ENCODE data around the gene ARSG. TPM values are rescaled to one million over a fixed set of nuclear protein-coding genes. Genes with fewer than 3 reads are reported as not detected.

Gene ARSG
- total RNA-seq, 6 experiments from 2014 or later = 4.0 to 7.0 (median 5.0) TPM

- no peak for DNase-seq
- Mint-ChIP-seq H3K4me1 (ENCODE audit: low read depth) (peaks cover 10% of the 10 kb centered on the region), H3K27ac (no peak overlapping the region), H3K4me3 (no peak overlapping the region), H3K27me3 (ENCODE audit: insufficient read depth) (peaks cover 12% of the 10 kb centered on the region), H3K36me3 (ENCODE audit: low read depth) (peaks cover 6% of the 10 kb centered on the region; the same call in 1 of the 2 replicates), H3K9me3 (no peaks in the 10 kb centered on the region; the same call in 1 of the 2 replicates)
- no peak for TF ChIP-seq CTCF (IDR thresholded peaks at IDR 0.05)
These were observed 29.1 kb downstream of the ARSG start for GRCh38 chr17:68320311-68320865.

DNA sequence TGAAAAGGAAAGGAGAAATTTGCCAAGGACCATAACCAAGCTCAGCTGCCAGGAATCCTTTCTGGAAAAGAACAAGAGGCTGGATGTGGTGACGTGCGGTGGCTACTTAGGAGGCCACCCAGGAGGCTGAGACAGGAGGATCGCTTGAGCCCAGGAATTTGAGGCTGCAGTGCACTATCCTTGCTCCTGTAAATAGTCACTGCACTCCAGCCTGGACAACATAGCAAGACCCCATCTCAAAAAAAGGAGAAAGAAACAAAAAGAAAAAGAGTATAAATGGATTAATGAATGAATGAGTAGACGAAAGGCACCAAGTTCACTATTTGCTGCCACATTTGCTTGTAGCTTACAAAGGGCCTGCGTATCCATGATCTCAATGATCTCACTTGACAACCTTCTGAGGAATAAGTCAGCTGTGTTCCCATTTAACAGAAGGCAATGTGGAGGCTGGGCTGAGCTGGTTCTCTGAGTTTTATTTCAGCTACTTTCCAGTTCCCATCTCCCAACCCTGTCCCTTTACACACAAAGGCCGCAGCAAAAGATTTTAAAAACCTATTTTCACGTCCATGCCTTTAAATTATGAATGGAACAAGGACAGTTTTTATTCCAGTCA, 29.8 kb downstream of the ARSG start:
- Mint-ChIP-seq H3K9me3 (no peaks in the 10 kb centered on the region; the same call in 1 of the 2 replicates), H3K36me3 (ENCODE audit: low read depth) (peaks cover 3% of the 10 kb centered on the region; the same call in 1 of the 2 replicates), H3K27ac (no peak overlapping the region), H3K4me3 (no peak overlapping the region), H3K27me3 (ENCODE audit: insufficient read depth) (peaks cover 15% of the 10 kb centered on the region), H3K4me1 (ENCODE audit: low read depth) (peaks cover 10% of the 10 kb centered on the region)
- DNase-seq = no peak
- no peak for TF ChIP-seq CTCF (IDR thresholded peaks at IDR 0.05)

DNA sequence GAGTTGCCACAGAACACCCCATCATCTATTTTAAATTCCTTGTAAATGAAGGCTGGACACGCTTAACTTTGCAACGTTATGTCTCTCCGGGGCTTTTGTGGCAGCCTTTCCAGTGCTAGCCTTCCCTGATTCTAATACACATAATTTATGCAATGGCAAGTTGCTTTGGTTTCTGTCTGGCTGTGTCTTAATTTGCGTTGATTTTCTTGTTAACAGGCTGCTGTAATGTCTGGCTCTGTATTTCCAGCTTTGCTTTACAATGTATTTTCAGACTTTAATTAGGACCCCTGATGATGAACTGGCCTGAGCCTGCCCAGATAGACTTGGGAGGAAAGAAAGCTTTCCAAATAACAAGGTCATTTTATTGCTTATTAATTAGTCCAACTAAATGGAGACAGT, 30.3 kb downstream of the ARSG start:
- Mint-ChIP-seq H3K36me3 (ENCODE audit: low read depth) (no peaks in the 10 kb centered on the region), H3K4me1 (ENCODE audit: low read depth) (peaks cover 10% of the 10 kb centered on the region), H3K27me3 (ENCODE audit: insufficient read depth) (peaks cover 17% of the 10 kb centered on the region), H3K27ac (no peak overlapping the region), H3K4me3 (no peak overlapping the region), H3K9me3 (no peaks in the 10 kb centered on the region)
- no peak for TF ChIP-seq CTCF (IDR thresholded peaks at IDR 0.05)
- no peak for DNase-seq

DNA sequence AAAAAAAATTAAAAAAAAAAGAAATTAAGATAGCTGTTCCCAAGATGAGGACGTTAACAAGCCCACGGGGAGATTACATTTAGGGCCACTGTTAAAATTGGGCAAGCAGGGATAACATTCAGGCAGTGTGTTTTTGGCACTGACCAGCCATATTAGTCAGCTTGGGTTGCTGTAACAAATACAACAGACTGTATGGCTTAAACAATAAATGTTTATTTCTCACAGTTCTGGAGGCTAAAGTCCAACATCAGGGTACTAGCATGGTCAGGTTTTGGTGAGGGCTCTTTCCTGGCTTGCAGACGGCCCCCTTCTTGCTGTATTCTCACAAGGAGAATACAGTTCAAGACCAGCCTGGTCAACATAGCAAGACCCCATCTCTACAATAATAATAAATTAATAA, 31.3 kb downstream of the ARSG start:
- no peak for TF ChIP-seq CTCF (IDR thresholded peaks at IDR 0.05)
- Mint-ChIP-seq H3K27me3 (ENCODE audit: insufficient read depth) (peaks cover 22% of the 10 kb centered on the region), H3K9me3 (no peaks in the 10 kb centered on the region), H3K4me3 (no peak overlapping the region), H3K4me1 (ENCODE audit: low read depth) (peaks cover 13% of the 10 kb centered on the region), H3K36me3 (ENCODE audit: low read depth) (no peaks in the 10 kb centered on the region), H3K27ac (no peak overlapping the region)
- no peak for DNase-seq

DNA sequence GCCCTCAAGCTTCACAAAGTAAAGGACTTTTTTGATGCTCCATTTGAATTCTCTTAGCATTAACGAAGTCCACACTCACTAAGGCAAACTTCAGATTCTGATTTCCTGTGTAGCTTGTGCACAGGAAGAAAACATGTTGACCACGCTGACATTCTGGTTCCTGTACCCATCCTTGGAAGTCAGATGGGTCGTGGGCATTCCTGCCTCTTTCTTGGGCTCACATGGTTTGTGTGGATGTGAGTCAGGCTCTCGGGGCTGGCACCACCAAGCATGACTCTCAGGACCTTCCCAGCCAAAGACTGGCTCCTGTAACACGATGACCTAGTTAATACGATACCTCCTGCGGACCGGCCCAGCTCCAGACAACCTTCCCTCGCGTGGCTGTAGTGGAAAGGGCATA, 32.8 kb downstream of the ARSG start:
- DNase-seq = no peak
- H3K9me3 Mint-ChIP-seq = no peaks in the 10 kb centered on the region
- TF ChIP-seq CTCF (IDR thresholded peaks at IDR 0.05) = no peak
- H3K27ac Mint-ChIP-seq = no peak overlapping the region
- H3K4me3 Mint-ChIP-seq = no peak overlapping the region
- peaks cover 17% of the 10 kb centered on the region for H3K27me3 Mint-ChIP-seq (ENCODE audit: insufficient read depth)
- H3K4me1 Mint-ChIP-seq (ENCODE audit: low read depth) = peaks cover 4% of the 10 kb centered on the region; the same call in 1 of the 2 replicates
- H3K36me3 Mint-ChIP-seq (ENCODE audit: low read depth) = no peaks in the 10 kb centered on the region

Data from HFFc6 (cell line).